Fibroblast of villous mesenchyme (primary cell): ENCODE measurements around the gene PI4KA. TPM values are rescaled to one million over a fixed set of nuclear protein-coding genes. Genes with fewer than 3 reads are reported as not detected.

ENCODE experiments used
- DNase-seq: peaks from one replicate; pipeline ENCODE4 v3.0.0-alpha.2; 2010; ENCODE audit warnings: low read depth
- H3K4me3 ChIP-seq: 2 replicates; pipeline ENCODE4 v1.5.1; 2011; ENCODE audit warnings: low read depth, mild to moderate bottlenecking, low read length
- CTCF ChIP-seq: IDR thresholded peaks from 2 replicates; pipeline ENCODE4 v1.5.1; 2012; ENCODE audit warnings: low read depth, mild to moderate bottlenecking, low read length; ENCODE audit not compliant: insufficient read depth
- total RNA-seq: library from RNA; depleted of rRNA; stranded (reverse); fragments of >200 nt; gene quantifications from 2 replicates; pipeline ENCODE4 v1.2.3, GENCODE V29; 2012

Gene PI4KA
- total RNA-seq, 1 donor = 73.4 TPM

- H3K4me3 ChIP-seq = no peak overlapping the region
- DNase-seq = no peak
- TF ChIP-seq CTCF = no peak
Observed at GRCh38 chr22:20853236-20853660, 5.4 kb downstream of the PI4KA start.

- TF ChIP-seq CTCF = no peak
- H3K4me3 ChIP-seq = no peak overlapping the region
- no peak for DNase-seq
Observed at GRCh38 chr22:20852503-20852902, 6.1 kb downstream of the PI4KA start.

- no peak for TF ChIP-seq CTCF
- DNase-seq = no peak
- H3K4me3 ChIP-seq = no peak overlapping the region
Observed at GRCh38 chr22:20852076-20852475, 6.5 kb downstream of the PI4KA start.

GRCh38 chr22:20847318-20847822 is 11.2 kb downstream of the PI4KA start:
- no peak for DNase-seq
- no peak for TF ChIP-seq CTCF
- H3K4me3 ChIP-seq = no peak overlapping the region

- no peak for DNase-seq
- no peak for TF ChIP-seq CTCF
- no peak overlapping the region for H3K4me3 ChIP-seq
Observed at GRCh38 chr22:20844055-20845037, 14.3 kb downstream of the PI4KA start.

GRCh38 chr22:20843501-20843900 is 15.1 kb downstream of the PI4KA start:
- DNase-seq = no peak
- no peak overlapping the region for H3K4me3 ChIP-seq
- TF ChIP-seq CTCF = no peak
